ENCODE measurements around the gene GORASP1. TPM values are rescaled to one million over a fixed set of nuclear protein-coding genes. Genes with fewer than 3 reads are reported as not detected.
"Not testable (repeated sequence)": the region's sequence is repeated elsewhere in the genome, so short reads cannot be mapped to it uniquely, and the experiment has no call there.

Gene GORASP1
- total RNA-seq, 4 donors from 2014 or later: 48.5 to 82.5 (median 76.8) TPM

- H3K4me3 ChIP-seq: no peak overlapping the region
- no peak for ATAC-seq
- H3K27ac ChIP-seq: no peak overlapping the region
Measured at GRCh38 chr3:39063143-39063542, 44.3 kb downstream of the GORASP1 start.

GRCh38 chr3:39062180-39062579 lies 45.2 kb downstream of the GORASP1 start:
- no peak for ATAC-seq
- H3K36me3 ChIP-seq: peaks cover 1 to 33% of the 10 kb centered on the region in 2 donors
- no peaks in the 10 kb centered on the region for H3K27me3 ChIP-seq
- no peak overlapping the region for H3K27ac ChIP-seq
- H3K4me1 ChIP-seq: peaks cover 0 to 5% (median 0%) of the 10 kb centered on the region in 3 donors
- WGBS, 2 donors (ENCODE audit: low coverage in 1 of 2): 33 to 50% methylated on average over 1 of the region's 1 CpG
- TF ChIP-seq POLR2A (IDR thresholded peaks at IDR 0.05) (no peak), CTCF (IDR thresholded peaks at IDR 0.05) (no peak)
- no peaks in the 10 kb centered on the region for H3K9me3 ChIP-seq
- no peak overlapping the region for H3K4me3 ChIP-seq

More at GRCh38 chr3:39063143-39063542, 44.3 kb downstream of the GORASP1 start:
- Histone ChIP-seq H3K27me3 (no peaks in the 10 kb centered on the region), H3K36me3 (peaks cover 5 to 43% of the 10 kb centered on the region in 2 donors), H3K4me1 (peaks cover 0 to 5% (median 0%) of the 10 kb centered on the region in 3 donors), H3K9me3 (no peaks in the 10 kb centered on the region)
- TF ChIP-seq POLR2A (IDR thresholded peaks at IDR 0.05) (no peak), CTCF (IDR thresholded peaks at IDR 0.05) (no peak), EP300 (IDR thresholded peaks at IDR 0.05) (no peak), POLR2AphosphoS5 (IDR thresholded peaks at IDR 0.05) (no peak)
- WGBS, 2 donors (ENCODE audit: low coverage in 1 of 2): 84 to 94% methylated on average over 3 of the region's 3 CpGs

GRCh38 chr3:39061228-39061627 lies 46.2 kb downstream of the GORASP1 start:
- H3K9me3 ChIP-seq, H3K27ac ChIP-seq, H3K4me1 ChIP-seq, ATAC-seq, H3K4me3 ChIP-seq, H3K27me3 ChIP-seq: not testable (repeated sequence)
- 75 to 80% methylated on average over 1 to 2 of the region's 2 CpGs for WGBS, 2 donors (ENCODE audit: low coverage in 1 of 2)
- peaks cover 0 to 24% of the 10 kb centered on the region in 2 donors for H3K36me3 ChIP-seq

GRCh38 chr3:39056151-39056550 lies 51.3 kb downstream of the GORASP1 start:
- no peak overlapping the region for H3K27ac ChIP-seq
- WGBS, 2 donors (ENCODE audit: low coverage in 1 of 2): 87% methylated on average over 3 of the region's 3 CpGs; no CpG with 5 or more reads in 1 of the 2 donors
- H3K4me3 ChIP-seq: no peak overlapping the region
- no peak for ATAC-seq
- H3K27me3 ChIP-seq: no peaks in the 10 kb centered on the region
- peaks cover 7 to 32% (median 11%) of the 10 kb centered on the region in 3 donors for H3K4me1 ChIP-seq
- H3K36me3 ChIP-seq: no peaks in the 10 kb centered on the region
- H3K9me3 ChIP-seq: no peaks in the 10 kb centered on the region
- TF ChIP-seq EP300 (IDR thresholded peaks at IDR 0.05) (no peak), POLR2A (IDR thresholded peaks at IDR 0.05) (no peak), POLR2AphosphoS5 (IDR thresholded peaks at IDR 0.05) (no peak), CTCF (IDR thresholded peaks at IDR 0.05) (no peak)

- H3K4me1 ChIP-seq: peaks cover 7 to 35% (median 11%) of the 10 kb centered on the region in 3 donors
- no peaks in the 10 kb centered on the region for H3K9me3 ChIP-seq
- no peak for ATAC-seq
- no peak overlapping the region for H3K27ac ChIP-seq
- no peak overlapping the region for H3K4me3 ChIP-seq
- no peaks in the 10 kb centered on the region for H3K27me3 ChIP-seq
- no peaks in the 10 kb centered on the region for H3K36me3 ChIP-seq
- TF ChIP-seq CTCF (IDR thresholded peaks at IDR 0.05) (no peak), EP300 (IDR thresholded peaks at IDR 0.05) (no peak), POLR2A (IDR thresholded peaks at IDR 0.05) (no peak), POLR2AphosphoS5 (IDR thresholded peaks at IDR 0.05) (no peak)
- WGBS, 2 donors (ENCODE audit: low coverage in 1 of 2): 79 to 86% methylated on average over 2 of the region's 2 CpGs
Measured at GRCh38 chr3:39053696-39054095, 53.7 kb downstream of the GORASP1 start.
